DOHH2 (cell line): ENCODE results near the gene BICC1.

Experiments used
- H3F3A ChIP-seq: fragments of 200-600 bp; sonication (generic), shearing (Covaris generic); 2 replicates; pipeline ENCODE4 v1.6.0; 2016; ENCODE audit warnings: antibody characterized with exemption, mild to moderate bottlenecking; ENCODE audit not compliant: control insufficient read depth, insufficient read depth
- H3K27ac ChIP-seq: fragments of 200-600 bp; sonication (generic); 2 replicates; pipeline ENCODE4 v1.5.1; 2014; ENCODE audit warnings: low read depth, mild to moderate bottlenecking, low read length, moderate library complexity
- H3K27me3 ChIP-seq: fragments of 200-600 bp; sonication (generic); 2 replicates; pipeline ENCODE4 v1.6.1; 2014; ENCODE audit warnings: mild to moderate bottlenecking, low read length, mixed read lengths; ENCODE audit not compliant: control insufficient read depth
- H3K36me3 ChIP-seq: fragments of 200-600 bp; sonication (generic); 2 replicates; pipeline ENCODE4 v1.6.1; 2014; ENCODE audit warnings: mild to moderate bottlenecking, low read length, moderate library complexity, mixed read lengths; ENCODE audit not compliant: control insufficient read depth
- H3K4me1 ChIP-seq: fragments of 200-600 bp; sonication (generic); 2 replicates; pipeline ENCODE4 v1.6.1; 2014; ENCODE audit warnings: mild to moderate bottlenecking, low read length, mixed read lengths; ENCODE audit not compliant: control insufficient read depth
- H3K4me2 ChIP-seq: fragments of 200-600 bp; sonication (generic); 2 replicates; pipeline ENCODE4 v1.6.0; 2014; ENCODE audit warnings: mild to moderate bottlenecking, low read length, moderate library complexity
- H3K4me3 ChIP-seq: fragments of 200-600 bp; sonication (generic); 2 replicates; pipeline ENCODE4 v1.5.1; 2014; ENCODE audit warnings: mild to moderate bottlenecking, low read length, mixed read lengths
- H3K79me2 ChIP-seq: fragments of 200-600 bp; sonication (generic); 2 replicates; pipeline ENCODE4 v1.6.1; 2014; ENCODE audit warnings: mild to moderate bottlenecking, low read length, mixed read lengths; ENCODE audit not compliant: control insufficient read depth
- H3K9me2 ChIP-seq: fragments of 200-600 bp; sonication (generic); replicated peaks from 2 replicates; pipeline ENCODE4 v1.6.1; 2014; ENCODE audit warnings: mild to moderate bottlenecking, low read length, mixed read lengths; ENCODE audit not compliant: control insufficient read depth
- H3K9me3 ChIP-seq: fragments of 200-600 bp; sonication (generic); 2 replicates; pipeline ENCODE4 v1.6.1; 2014; ENCODE audit warnings: antibody characterized with exemption, low read length, mixed read lengths; ENCODE audit not compliant: control insufficient read depth, insufficient read depth
- H4K20me1 ChIP-seq: fragments of 200-600 bp; sonication (generic); 2 replicates; pipeline ENCODE4 v1.6.0; 2014; ENCODE audit warnings: low read depth, mild to moderate bottlenecking, antibody characterized with exemption, low read length, moderate library complexity; ENCODE audit not compliant: control insufficient read depth, insufficient read depth
- CTCF ChIP-seq: fragments of 200-600 bp; sonication (generic); IDR thresholded peaks from one replicate; pipeline ENCODE4 v1.5.1; 2014; ENCODE audit warnings: antibody characterized with exemption, mild to moderate bottlenecking, low read depth, low read length; ENCODE audit not compliant: poor library complexity, severe bottlenecking
- EZH2phosphoT487 ChIP-seq: fragments of 200-600 bp; sonication (generic); IDR thresholded peaks from 2 replicates; pipeline ENCODE4 v1.6.1; 2017; ENCODE audit warnings: borderline replicate concordance, mild to moderate bottlenecking, antibody characterized with exemption, low read length, moderate library complexity, mixed read lengths

The BICC1 gene

GRCh38 chr10:58830697-58831096 lies 318.0 kb downstream of the BICC1 start:
- no peaks in the 10 kb centered on the region for H3K36me3 ChIP-seq
- H3K27me3 ChIP-seq: no peaks in the 10 kb centered on the region
- no peaks in the 10 kb centered on the region for H3K4me1 ChIP-seq
- no peak overlapping the region for H3K4me3 ChIP-seq
- H3K79me2 ChIP-seq: no peaks in the 10 kb centered on the region
- no peaks in the 10 kb centered on the region for H3K9me3 ChIP-seq
- H3K9me2 ChIP-seq: no peaks in the 10 kb centered on the region
- no peak overlapping the region for H3K4me2 ChIP-seq
- no peak overlapping the region for H3K27ac ChIP-seq
- no peaks in the 10 kb centered on the region for H4K20me1 ChIP-seq
- no peaks in the 10 kb centered on the region for H3F3A ChIP-seq
- no peak for TF ChIP-seq CTCF
- TF ChIP-seq EZH2phosphoT487: no peak

GRCh38 chr10:58833771-58834561 lies 321.3 kb downstream of the BICC1 start:
- H3F3A ChIP-seq: no peaks in the 10 kb centered on the region
- TF ChIP-seq CTCF (no peak), EZH2phosphoT487 (no peak)
- H3K27me3 ChIP-seq: no peaks in the 10 kb centered on the region
- H3K79me2 ChIP-seq: no peaks in the 10 kb centered on the region
- H3K27ac ChIP-seq: no peak overlapping the region
- no peak overlapping the region for H3K4me2 ChIP-seq
- no peaks in the 10 kb centered on the region for H4K20me1 ChIP-seq
- H3K4me3 ChIP-seq: no peak overlapping the region
- H3K36me3 ChIP-seq: no peaks in the 10 kb centered on the region
- H3K9me2 ChIP-seq: no peaks in the 10 kb centered on the region
- H3K9me3 ChIP-seq: no peaks in the 10 kb centered on the region
- no peaks in the 10 kb centered on the region for H3K4me1 ChIP-seq

DNA sequence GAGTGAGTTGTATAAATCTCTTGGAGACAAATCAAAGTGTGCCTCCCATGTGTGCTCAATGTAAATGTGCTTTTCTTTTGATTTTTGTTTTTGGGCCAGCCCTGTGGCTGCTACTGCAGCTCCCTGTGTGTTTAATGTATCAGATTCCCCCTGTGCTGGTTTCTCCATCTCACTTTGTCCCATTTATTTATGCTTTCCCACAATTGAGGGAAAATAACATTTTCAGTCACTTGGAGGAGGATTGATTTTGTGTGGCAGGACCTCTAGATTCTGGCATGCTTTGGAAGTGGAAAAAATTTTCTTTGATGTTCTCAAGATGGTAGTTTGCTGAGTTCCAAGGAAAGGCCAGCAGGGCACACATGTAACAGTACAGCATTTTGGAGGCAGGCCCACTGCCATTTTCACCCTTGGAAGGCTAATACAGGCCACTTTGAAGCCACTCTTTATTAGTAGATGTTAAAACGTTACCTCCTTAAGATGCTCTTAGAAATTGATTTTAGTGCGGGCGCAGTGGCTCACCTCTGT lies 323.6 kb downstream of the BICC1 start:
- no peaks in the 10 kb centered on the region for H4K20me1 ChIP-seq
- no peaks in the 10 kb centered on the region for H3K9me3 ChIP-seq
- no peaks in the 10 kb centered on the region for H3K4me1 ChIP-seq
- no peak overlapping the region for H3K4me2 ChIP-seq
- H3K27ac ChIP-seq: no peak overlapping the region
- no peaks in the 10 kb centered on the region for H3K36me3 ChIP-seq
- no peak overlapping the region for H3K4me3 ChIP-seq
- H3K9me2 ChIP-seq: no peaks in the 10 kb centered on the region
- no peaks in the 10 kb centered on the region for H3K27me3 ChIP-seq
- no peaks in the 10 kb centered on the region for H3K79me2 ChIP-seq
- TF ChIP-seq CTCF: no peak
- TF ChIP-seq EZH2phosphoT487: no peak
- no peaks in the 10 kb centered on the region for H3F3A ChIP-seq
